NCI-H82 (cell line): ENCODE results near the gene RNF130.

Experiments
- DNase-seq: peaks from one replicate; lab custom pipeline; 2025; lab: John Stamatoyannopoulos, UW

RNF130 gene

GRCh38 chr5:179915406-179915935, 156.1 kb downstream of the RNF130 start:
- DNase-seq: no peak

GRCh38 chr5:179914032-179914755, 157.4 kb downstream of the RNF130 start:
- DNase-seq: no peak

- no peak for DNase-seq
Observed at GRCh38 chr5:179913461-179913860, 158.1 kb downstream of the RNF130 start.

GRCh38 chr5:179912951-179913350, 158.6 kb downstream of the RNF130 start:
- no peak for DNase-seq

- DNase-seq: no peak
Observed at GRCh38 chr5:179912386-179912785, 159.2 kb downstream of the RNF130 start.

- DNase-seq: no peak
Observed at GRCh38 chr5:179909224-179909623, 162.3 kb downstream of the RNF130 start.

- no peak for DNase-seq
Observed at GRCh38 chr5:179908528-179908927, 163.0 kb downstream of the RNF130 start.

GRCh38 chr5:179907556-179908324, 163.8 kb downstream of the RNF130 start, which contains the start of gene TBC1D9B:
Gene TBC1D9B, minus strand, starts transcription at chr5:179907897. Its CDS starts 76 bp downstream, at chr5:179907821.
- peak; percentile 67 for DNase-seq

GRCh38 chr5:179906795-179907555, 164.6 kb downstream of the RNF130 start:
- peak; percentile 25 for DNase-seq

- DNase-seq: no peak
Observed at GRCh38 chr5:179906294-179906794, 165.2 kb downstream of the RNF130 start.

GRCh38 chr5:179905161-179905560, 166.4 kb downstream of the RNF130 start:
- no peak for DNase-seq
